HFF-Myc (cell line): ENCODE data around the gene CALHM6.

Experiments used
- DNase-seq: peaks from one replicate; pipeline ENCODE4 v3.0.0-alpha.2; 2011; ENCODE audit warnings: low read depth; ENCODE audit errors: extremely low read depth
- H3K4me3 ChIP-seq: replicated peaks from 2 replicates; pipeline ENCODE4 v1.5.1; 2011; ENCODE audit warnings: low read depth, mild to moderate bottlenecking, control low read depth, low read length
- CTCF ChIP-seq: IDR thresholded peaks from 2 replicates; pipeline ENCODE4 v1.5.1; 2012; ENCODE audit warnings: mild to moderate bottlenecking, low read depth, low read length, control low read depth; ENCODE audit errors: missing control alignments

Gene CALHM6

GRCh38 chr6:116444092-116444491 is 17.1 kb upstream of the CALHM6 start:
- peak; percentile 38 for TF ChIP-seq CTCF
- H3K4me3 ChIP-seq, result no peak overlapping the region
- DNase-seq, result peak; percentile 26

- no peak for DNase-seq
- TF ChIP-seq CTCF, result no peak
- H3K4me3 ChIP-seq, result no peak overlapping the region
Observed at GRCh38 chr6:116444575-116444974, 16.6 kb upstream of the CALHM6 start.

- TF ChIP-seq CTCF, result no peak
- no peak for DNase-seq
- no peak overlapping the region for H3K4me3 ChIP-seq
Observed at GRCh38 chr6:116445102-116445501, 16.1 kb upstream of the CALHM6 start.

GRCh38 chr6:116446399-116446798 is 14.8 kb upstream of the CALHM6 start:
- H3K4me3 ChIP-seq, result no peak overlapping the region
- TF ChIP-seq CTCF, result no peak
- no peak for DNase-seq

GRCh38 chr6:116447052-116447451 is 14.1 kb upstream of the CALHM6 start:
- TF ChIP-seq CTCF, result no peak
- H3K4me3 ChIP-seq, result no peak overlapping the region

GRCh38 chr6:116447496-116448011 is 13.6 kb upstream of the CALHM6 start:
- TF ChIP-seq CTCF, result no peak
- H3K4me3 ChIP-seq, result no peak overlapping the region
- no peak for DNase-seq

More at GRCh38 chr6:116447052-116447451, 14.1 kb upstream of the CALHM6 start:
- no peak for DNase-seq

- no peak for DNase-seq
- no peak overlapping the region for H3K4me3 ChIP-seq
- TF ChIP-seq CTCF, result no peak
Observed at GRCh38 chr6:116449565-116449964, 11.6 kb upstream of the CALHM6 start.
